OCI-LY1 (cell line): ENCODE data around the gene RNF150.

Source experiments
- CTCF ChIP-seq: fragments of 200-600 bp; sonication (generic), shearing (Covaris generic); IDR thresholded peaks from 2 replicates; pipeline ENCODE4 v1.5.1; 2017; ENCODE audit warnings: mild to moderate bottlenecking, antibody characterized with exemption, low read length, moderate library complexity, mixed read lengths
- EZH2 ChIP-seq: fragments of 200-600 bp; sonication (generic), shearing (Covaris generic); IDR thresholded peaks from 2 replicates; pipeline ENCODE4 v1.8.0; 2017; ENCODE audit warnings: borderline replicate concordance, mixed run types, mild to moderate bottlenecking, antibody characterized with exemption, low read length, moderate library complexity, mixed read lengths

GRCh38 chr4:140893939-140894338 is 239.3 kb downstream of the RNF150 start:
- TF ChIP-seq CTCF: no peak
- TF ChIP-seq EZH2: no peak
